HL-60 (cell line): ENCODE measurements around the gene PTGDS.

Source experiments
- TF ChIP-seq, protein P1 (sequence below): IDR thresholded peaks from 2 replicates; pipeline ENCODE4 v1.6.1; 2012; ENCODE audit warnings: low read depth; ENCODE audit not compliant: insufficient replicate concordance
- TF ChIP-seq, protein P2 (sequence below): IDR thresholded peaks from one replicate; pipeline ENCODE4 v1.5.1; 2011; ENCODE audit warnings: low read length, control low read depth, inconsistent platforms; ENCODE audit not compliant: insufficient read depth

DNA sequence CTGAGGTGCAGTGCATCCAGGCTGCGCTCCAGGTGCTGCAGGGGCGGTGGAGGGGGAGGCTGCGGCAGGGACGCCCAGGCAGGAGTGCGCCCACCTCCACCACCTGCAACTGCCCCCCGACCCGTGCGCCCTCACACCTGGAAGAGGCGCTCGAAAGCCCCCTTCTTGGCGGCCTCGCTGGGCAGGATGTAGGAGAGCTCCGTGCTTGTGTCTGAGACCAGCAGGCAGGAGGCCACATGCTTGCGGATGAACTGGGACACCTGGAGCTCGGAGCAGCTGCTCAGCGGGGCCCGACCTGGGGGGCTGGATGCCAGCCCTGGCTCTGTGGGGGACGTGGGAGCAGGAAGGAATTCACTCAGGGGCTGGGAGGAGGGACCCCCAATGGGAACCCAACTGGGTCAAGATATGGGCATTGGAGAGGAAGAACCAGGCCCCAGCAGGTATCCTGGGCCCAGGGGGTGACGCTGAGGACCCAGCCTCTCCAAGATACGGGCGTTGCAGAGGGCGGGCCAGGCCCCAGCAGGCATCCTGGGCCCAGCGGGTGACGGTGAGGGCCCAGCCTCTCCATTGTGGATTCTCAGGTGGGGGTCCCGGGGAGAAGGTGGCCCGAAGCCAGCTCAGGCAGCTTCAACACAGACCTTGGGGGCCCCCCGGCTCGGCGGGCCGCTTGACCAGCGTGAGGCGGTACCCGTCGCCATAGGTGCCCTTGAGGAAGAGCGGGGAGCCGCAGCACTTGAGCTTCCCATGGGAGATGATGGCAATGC lies 37.7 kb downstream of the PTGDS start:
- TF ChIP-seq, protein P1, sequence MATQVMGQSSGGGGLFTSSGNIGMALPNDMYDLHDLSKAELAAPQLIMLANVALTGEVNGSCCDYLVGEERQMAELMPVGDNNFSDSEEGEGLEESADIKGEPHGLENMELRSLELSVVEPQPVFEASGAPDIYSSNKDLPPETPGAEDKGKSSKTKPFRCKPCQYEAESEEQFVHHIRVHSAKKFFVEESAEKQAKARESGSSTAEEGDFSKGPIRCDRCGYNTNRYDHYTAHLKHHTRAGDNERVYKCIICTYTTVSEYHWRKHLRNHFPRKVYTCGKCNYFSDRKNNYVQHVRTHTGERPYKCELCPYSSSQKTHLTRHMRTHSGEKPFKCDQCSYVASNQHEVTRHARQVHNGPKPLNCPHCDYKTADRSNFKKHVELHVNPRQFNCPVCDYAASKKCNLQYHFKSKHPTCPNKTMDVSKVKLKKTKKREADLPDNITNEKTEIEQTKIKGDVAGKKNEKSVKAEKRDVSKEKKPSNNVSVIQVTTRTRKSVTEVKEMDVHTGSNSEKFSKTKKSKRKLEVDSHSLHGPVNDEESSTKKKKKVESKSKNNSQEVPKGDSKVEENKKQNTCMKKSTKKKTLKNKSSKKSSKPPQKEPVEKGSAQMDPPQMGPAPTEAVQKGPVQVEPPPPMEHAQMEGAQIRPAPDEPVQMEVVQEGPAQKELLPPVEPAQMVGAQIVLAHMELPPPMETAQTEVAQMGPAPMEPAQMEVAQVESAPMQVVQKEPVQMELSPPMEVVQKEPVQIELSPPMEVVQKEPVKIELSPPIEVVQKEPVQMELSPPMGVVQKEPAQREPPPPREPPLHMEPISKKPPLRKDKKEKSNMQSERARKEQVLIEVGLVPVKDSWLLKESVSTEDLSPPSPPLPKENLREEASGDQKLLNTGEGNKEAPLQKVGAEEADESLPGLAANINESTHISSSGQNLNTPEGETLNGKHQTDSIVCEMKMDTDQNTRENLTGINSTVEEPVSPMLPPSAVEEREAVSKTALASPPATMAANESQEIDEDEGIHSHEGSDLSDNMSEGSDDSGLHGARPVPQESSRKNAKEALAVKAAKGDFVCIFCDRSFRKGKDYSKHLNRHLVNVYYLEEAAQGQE, result no peak
- TF ChIP-seq, protein P2, sequence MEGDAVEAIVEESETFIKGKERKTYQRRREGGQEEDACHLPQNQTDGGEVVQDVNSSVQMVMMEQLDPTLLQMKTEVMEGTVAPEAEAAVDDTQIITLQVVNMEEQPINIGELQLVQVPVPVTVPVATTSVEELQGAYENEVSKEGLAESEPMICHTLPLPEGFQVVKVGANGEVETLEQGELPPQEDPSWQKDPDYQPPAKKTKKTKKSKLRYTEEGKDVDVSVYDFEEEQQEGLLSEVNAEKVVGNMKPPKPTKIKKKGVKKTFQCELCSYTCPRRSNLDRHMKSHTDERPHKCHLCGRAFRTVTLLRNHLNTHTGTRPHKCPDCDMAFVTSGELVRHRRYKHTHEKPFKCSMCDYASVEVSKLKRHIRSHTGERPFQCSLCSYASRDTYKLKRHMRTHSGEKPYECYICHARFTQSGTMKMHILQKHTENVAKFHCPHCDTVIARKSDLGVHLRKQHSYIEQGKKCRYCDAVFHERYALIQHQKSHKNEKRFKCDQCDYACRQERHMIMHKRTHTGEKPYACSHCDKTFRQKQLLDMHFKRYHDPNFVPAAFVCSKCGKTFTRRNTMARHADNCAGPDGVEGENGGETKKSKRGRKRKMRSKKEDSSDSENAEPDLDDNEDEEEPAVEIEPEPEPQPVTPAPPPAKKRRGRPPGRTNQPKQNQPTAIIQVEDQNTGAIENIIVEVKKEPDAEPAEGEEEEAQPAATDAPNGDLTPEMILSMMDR, result no peak
